Panc1 (cell line): ENCODE results near the gene SDC3.

Source experiments
- POLR2AphosphoS5 ChIP-seq: IDR thresholded peaks from 2 replicates; pipeline ENCODE4 v1.6.1; 2012; ENCODE audit warnings: mild to moderate bottlenecking, low read depth, low read length, moderate library complexity
- SIN3A ChIP-seq: IDR thresholded peaks from 2 replicates; pipeline ENCODE4 v1.6.1; 2012; ENCODE audit warnings: low read depth, mild to moderate bottlenecking, low read length, moderate library complexity, borderline replicate concordance; ENCODE audit not compliant: insufficient read depth
- TF ChIP-seq, protein P1 (sequence below): fragments of 450-650 bp; IDR thresholded peaks from 2 replicates; pipeline ENCODE4 v1.5.1; 2017; ENCODE audit warnings: mild to moderate bottlenecking

DNA sequence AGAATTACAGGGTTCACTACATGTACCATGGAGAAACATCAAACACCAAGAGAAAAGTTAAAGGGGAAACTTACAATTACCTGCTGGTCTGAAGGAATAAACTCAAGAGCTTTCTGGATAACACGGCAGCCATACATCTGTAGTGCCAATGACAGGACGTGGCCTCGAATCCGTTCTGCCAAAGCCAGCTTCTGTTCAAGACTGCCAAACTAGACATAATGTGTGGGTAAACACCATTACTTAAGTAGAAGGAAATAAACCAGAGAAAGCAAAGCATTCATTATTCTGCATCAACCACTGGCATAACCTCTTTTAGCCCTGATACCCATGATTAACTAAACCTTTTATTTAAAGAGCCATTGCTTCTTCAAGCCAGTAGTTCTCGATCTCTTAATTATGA lies 41.5 kb upstream of the SDC3 start:
- TF ChIP-seq, protein P1, sequence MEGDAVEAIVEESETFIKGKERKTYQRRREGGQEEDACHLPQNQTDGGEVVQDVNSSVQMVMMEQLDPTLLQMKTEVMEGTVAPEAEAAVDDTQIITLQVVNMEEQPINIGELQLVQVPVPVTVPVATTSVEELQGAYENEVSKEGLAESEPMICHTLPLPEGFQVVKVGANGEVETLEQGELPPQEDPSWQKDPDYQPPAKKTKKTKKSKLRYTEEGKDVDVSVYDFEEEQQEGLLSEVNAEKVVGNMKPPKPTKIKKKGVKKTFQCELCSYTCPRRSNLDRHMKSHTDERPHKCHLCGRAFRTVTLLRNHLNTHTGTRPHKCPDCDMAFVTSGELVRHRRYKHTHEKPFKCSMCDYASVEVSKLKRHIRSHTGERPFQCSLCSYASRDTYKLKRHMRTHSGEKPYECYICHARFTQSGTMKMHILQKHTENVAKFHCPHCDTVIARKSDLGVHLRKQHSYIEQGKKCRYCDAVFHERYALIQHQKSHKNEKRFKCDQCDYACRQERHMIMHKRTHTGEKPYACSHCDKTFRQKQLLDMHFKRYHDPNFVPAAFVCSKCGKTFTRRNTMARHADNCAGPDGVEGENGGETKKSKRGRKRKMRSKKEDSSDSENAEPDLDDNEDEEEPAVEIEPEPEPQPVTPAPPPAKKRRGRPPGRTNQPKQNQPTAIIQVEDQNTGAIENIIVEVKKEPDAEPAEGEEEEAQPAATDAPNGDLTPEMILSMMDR: no peak
- TF ChIP-seq POLR2AphosphoS5 (no peak), SIN3A (no peak)
